Measurements from ENCODE around the gene CLSTN1. TPM values are rescaled to one million over a fixed set of nuclear protein-coding genes. Genes with fewer than 3 reads are reported as not detected.

The CLSTN1 gene
- total and polyA plus RNA-seq, 7 donors, result 7.3 to 48.7 (median 19.7) TPM

DNA sequence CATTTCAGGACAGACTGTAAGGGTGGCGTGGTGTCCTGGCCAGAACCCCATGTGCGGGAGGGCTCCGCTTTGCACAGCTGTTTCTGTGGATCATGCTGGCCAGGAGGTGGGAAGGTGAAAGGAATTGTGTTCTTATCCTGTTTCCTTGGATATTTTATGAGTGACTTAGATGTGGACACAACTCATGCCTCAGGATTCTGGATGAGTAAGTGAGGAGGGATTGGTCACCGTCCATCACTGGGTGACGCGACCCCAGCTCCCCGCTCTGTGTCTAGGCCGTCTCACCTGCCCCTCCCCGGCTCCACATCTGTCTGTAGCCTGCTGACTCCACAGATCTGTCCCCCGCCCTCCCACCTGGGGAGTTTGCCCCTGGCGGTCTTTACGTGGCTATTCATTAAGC lies 123.4 kb downstream of the CLSTN1 start:
- DNase-seq (no peak), ATAC-seq (no peak)
- Histone ChIP-seq H3K36me3 (ENCODE audit: insufficient read depth in 1 of 2, low read depth in 1 of 2) (no peaks in the 10 kb centered on the region), H3K9me3 (no peaks in the 10 kb centered on the region), H3K27ac (no peak overlapping the region), H3K4me3 (no peak overlapping the region), H3K4me1 (no peaks in the 10 kb centered on the region), H3K27me3 (ENCODE audit: insufficient read depth in 3 of 3, low read length in 2 of 3) (no peaks in the 10 kb centered on the region)
- intact Hi-C loops (cut with DNase I), result no loop called here
- TF ChIP-seq, protein P1, sequence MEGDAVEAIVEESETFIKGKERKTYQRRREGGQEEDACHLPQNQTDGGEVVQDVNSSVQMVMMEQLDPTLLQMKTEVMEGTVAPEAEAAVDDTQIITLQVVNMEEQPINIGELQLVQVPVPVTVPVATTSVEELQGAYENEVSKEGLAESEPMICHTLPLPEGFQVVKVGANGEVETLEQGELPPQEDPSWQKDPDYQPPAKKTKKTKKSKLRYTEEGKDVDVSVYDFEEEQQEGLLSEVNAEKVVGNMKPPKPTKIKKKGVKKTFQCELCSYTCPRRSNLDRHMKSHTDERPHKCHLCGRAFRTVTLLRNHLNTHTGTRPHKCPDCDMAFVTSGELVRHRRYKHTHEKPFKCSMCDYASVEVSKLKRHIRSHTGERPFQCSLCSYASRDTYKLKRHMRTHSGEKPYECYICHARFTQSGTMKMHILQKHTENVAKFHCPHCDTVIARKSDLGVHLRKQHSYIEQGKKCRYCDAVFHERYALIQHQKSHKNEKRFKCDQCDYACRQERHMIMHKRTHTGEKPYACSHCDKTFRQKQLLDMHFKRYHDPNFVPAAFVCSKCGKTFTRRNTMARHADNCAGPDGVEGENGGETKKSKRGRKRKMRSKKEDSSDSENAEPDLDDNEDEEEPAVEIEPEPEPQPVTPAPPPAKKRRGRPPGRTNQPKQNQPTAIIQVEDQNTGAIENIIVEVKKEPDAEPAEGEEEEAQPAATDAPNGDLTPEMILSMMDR (IDR thresholded peaks at IDR 0.05), result no peak
- WGBS, 3 donors, result 72 to 86% (median 76%) methylated on average over 12 of the region's 12 CpGs

DNA sequence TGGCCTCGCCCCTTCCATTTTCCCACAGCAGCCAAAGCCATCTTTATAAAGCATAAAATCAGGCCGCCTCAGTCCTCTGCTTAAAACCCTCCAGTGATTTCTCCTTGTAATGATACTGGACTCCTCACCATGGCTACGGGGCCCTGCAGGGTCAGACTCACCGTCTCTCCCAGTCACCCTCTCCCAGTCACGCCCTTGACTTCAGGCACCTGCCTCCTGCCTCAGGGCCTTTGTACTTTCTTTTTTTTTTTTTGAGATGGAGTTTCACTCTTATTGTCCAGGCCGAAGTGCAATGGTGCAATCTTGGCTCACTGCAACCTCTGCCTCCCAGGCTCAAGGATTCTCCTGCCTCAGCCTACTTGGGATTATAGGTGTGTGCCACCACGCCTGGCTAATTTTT lies 124.4 kb downstream of the CLSTN1 start:
- DNase-seq (no peak), ATAC-seq (no peak)
- TF ChIP-seq, protein P1 (IDR thresholded peaks at IDR 0.05), result no peak
- intact Hi-C loops (cut with DNase I), result no loop called here
- Histone ChIP-seq H3K36me3 (ENCODE audit: insufficient read depth in 1 of 2, low read depth in 1 of 2) (no peaks in the 10 kb centered on the region), H3K27me3 (ENCODE audit: insufficient read depth in 3 of 3, low read length in 2 of 3) (no peaks in the 10 kb centered on the region), H3K9me3 (no peaks in the 10 kb centered on the region), H3K27ac (no peak overlapping the region), H3K4me3 (no peak overlapping the region), H3K4me1 (no peaks in the 10 kb centered on the region)
- 88 to 92% (median 90%) methylated on average over 7 of the region's 7 CpGs for WGBS, 3 donors

GRCh38 chr1:9696793-9697192 lies 127.0 kb downstream of the CLSTN1 start:
- Histone ChIP-seq H3K27ac (no peak overlapping the region), H3K4me3 (no peak overlapping the region), H3K4me1 (no peaks in the 10 kb centered on the region), H3K9me3 (no peaks in the 10 kb centered on the region), H3K27me3 (ENCODE audit: insufficient read depth in 3 of 3, low read length in 2 of 3) (no peaks in the 10 kb centered on the region), H3K36me3 (ENCODE audit: insufficient read depth in 1 of 2, low read depth in 1 of 2) (no peaks in the 10 kb centered on the region)
- TF ChIP-seq, protein P1 (IDR thresholded peaks at IDR 0.05), result no peak
- WGBS, 3 donors, result 94 to 100% (median 95%) methylated on average over 2 of the region's 2 CpGs
- no peak for DNase-seq
- ATAC-seq, result no peak
- intact Hi-C loops (cut with DNase I), result no loop called here

- H3K4me3 ChIP-seq, result no peak overlapping the region
- 60 to 70% (median 64%) methylated on average over 5 of the region's 5 CpGs for WGBS, 3 donors
- H3K36me3 ChIP-seq (ENCODE audit: insufficient read depth in 1 of 2, low read depth in 1 of 2), result no peaks in the 10 kb centered on the region
- H3K27me3 ChIP-seq (ENCODE audit: insufficient read depth in 3 of 3, low read length in 2 of 3), result peaks cover 0 to 19% (median 6%) of the 10 kb centered on the region in 3 donors
- TF ChIP-seq, protein P1 (IDR thresholded peaks at IDR 0.05), result no peak
- no peaks in the 10 kb centered on the region for H3K9me3 ChIP-seq
- DNase-seq (no peak), ATAC-seq (no peak)
- intact Hi-C loops (cut with DNase I), result no loop called here
- H3K4me1 ChIP-seq, result peaks cover 20% of the 10 kb centered on the region
- no peak overlapping the region for H3K27ac ChIP-seq
Observed at GRCh38 chr1:9691691-9692090, 132.1 kb downstream of the CLSTN1 start.

GRCh38 chr1:9691108-9691445 lies 132.7 kb downstream of the CLSTN1 start:
- WGBS, 3 donors, result 72 to 89% (median 79%) methylated on average over 6 of the region's 6 CpGs
- no peak for DNase-seq
- H3K4me3 ChIP-seq, result no peak overlapping the region
- TF ChIP-seq, protein P1 (IDR thresholded peaks at IDR 0.05), result no peak
- peaks cover 20% of the 10 kb centered on the region for H3K4me1 ChIP-seq
- H3K27ac ChIP-seq, result no peak overlapping the region
- no peaks in the 10 kb centered on the region for H3K36me3 ChIP-seq (ENCODE audit: insufficient read depth in 1 of 2, low read depth in 1 of 2)
- peaks cover 0 to 19% (median 6%) of the 10 kb centered on the region in 3 donors for H3K27me3 ChIP-seq (ENCODE audit: insufficient read depth in 3 of 3, low read length in 2 of 3)
- ATAC-seq, result no peak
- H3K9me3 ChIP-seq, result no peaks in the 10 kb centered on the region
- intact Hi-C loops (cut with DNase I), result no loop called here

Measured in psoas muscle (tissue), 8 donors.